Measurements from ENCODE around the gene BCAT1.
"Not testable (repeated sequence)": the region's sequence is repeated elsewhere in the genome, so short reads cannot be mapped to it uniquely, and the experiment has no call there.

BCAT1 gene

DNA sequence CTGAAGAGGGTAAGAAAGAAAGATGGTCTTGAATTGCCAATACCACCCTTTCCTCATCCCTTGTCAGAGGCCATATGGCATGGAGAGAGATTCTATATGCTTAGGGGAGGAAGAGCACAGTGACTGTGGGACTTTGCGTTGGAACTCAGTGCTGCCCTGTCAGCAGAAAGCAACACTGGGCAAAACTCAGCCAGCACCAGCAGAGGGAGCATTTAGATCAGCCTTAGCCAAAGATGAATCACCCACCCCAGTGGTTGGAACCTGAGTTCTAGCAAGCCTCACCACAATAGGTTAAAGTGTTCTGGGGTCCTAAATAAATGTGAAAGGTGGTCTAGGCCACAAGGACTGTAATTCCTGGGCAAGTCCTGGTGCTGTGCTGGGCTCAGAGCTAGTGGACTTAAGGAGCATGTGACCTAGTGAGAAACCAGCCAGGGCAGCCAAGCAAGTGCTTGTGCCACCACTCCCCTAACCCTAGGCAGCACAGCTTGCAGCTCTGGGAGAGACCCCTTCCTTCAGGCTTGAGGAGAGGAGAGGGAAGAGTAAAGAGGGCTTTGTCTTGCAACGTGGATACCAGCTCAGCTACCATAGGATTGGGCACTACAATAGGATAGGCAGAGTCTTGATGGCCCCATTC is 11.4 kb upstream of the BCAT1 start:
- peak in 1 of 3 experiments; percentile 53 for DNase-seq (ENCODE audit: low read depth in 3 of 3)

DNA sequence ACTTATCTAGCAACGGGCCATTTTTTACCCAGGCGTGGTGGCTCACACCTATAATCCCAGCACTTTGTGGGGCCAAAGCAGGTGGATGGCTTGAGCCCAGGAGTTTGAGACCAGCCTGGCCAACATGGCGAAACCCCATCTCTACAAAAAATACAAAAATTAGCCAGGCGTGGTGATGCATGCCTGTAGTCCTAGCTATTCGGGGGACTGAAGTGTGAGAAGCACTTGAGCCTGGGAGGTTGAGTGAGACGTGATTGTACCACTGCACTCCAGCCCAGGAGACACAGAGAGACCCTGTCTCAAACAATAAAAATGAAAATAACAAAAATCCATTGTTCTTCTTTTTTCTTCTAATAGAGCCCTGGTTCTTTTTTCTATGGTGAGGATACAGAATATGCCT is 7.5 kb upstream of the BCAT1 start:
- not testable (repeated sequence) for DNase-seq (ENCODE audit: low read depth in 3 of 3)

DNA sequence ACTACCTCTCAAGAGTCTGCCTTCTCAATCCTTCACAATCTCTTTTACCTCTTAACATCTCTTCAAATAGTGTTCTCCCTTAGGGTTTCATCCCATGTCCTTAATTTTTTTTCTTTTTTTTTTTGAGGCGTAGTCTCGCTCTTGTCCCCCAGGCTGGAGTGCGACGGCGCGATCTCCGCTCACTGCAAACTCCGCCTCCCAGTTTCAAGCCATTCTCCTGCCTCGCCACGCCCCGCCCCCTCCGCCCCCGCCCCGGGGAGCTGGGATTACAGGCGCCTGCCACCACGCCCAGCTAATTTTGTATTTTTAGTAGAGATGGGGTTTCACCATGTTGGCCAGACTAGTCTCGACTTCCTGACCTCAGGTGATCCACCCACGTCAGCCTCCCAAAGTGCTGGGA is 7.0 kb upstream of the BCAT1 start:
- DNase-seq (ENCODE audit: low read depth in 3 of 3): no peak

DNA sequence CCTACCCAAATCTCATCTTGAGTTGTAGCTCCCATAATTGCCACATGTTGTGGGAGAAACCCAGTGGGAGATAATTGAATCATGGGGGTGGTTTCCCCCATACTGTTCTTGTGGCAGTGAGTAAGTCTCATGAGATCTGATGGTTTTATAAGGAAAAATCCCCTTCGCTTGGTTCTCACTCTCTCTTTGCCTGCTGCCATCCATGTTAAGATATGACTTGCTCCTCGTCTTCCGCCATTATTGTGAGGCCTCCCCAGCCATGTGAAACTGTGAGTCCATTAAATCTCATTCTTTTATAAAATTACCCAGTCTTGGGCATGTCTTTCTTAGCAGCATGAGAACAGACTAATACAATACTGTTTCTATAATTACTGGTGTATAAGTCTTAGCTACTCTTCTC is 6.5 kb upstream of the BCAT1 start:
- DNase-seq (ENCODE audit: low read depth in 3 of 3): no peak

DNA sequence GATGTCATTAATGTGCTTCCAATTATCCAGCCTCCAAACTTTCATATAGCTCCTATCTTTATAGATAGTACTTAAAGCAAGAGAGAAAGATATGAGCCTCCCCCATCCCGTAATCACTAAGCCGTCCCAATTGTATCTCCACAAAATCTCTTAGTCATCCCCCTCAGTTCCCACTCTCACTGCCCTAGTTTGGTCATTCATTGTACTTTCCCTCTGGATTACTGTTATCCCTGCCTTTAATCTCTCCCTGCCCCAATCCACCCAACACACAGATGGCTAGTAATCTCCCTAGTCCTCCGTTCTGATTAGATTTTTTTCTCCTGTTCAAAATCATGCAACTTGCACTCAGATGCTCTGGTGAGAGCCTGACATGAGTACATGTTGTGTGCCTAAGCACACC is 5.4 kb upstream of the BCAT1 start:
- no peak for DNase-seq (ENCODE audit: low read depth in 3 of 3)

DNA sequence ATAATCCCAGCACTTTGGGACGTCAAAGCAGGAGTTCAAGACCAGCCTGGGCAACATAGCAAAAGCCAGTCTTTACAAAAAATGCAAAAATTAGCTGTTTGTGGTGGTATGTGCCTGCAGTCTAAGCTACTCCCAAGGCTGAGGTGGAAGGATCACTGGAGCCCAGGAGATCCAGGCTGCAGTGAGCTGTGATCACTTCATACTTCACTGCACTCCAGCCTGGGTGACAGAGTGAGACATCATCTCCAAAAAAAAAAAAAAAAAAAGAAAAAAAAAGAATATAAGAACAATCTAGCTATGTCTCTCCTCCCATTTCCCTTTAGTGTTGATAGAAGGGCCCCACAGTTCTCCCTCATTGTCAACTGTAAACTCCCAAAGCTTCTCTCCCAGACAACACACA is 3.5 kb upstream of the BCAT1 start:
- DNase-seq (ENCODE audit: low read depth in 3 of 3): no peak

DNA sequence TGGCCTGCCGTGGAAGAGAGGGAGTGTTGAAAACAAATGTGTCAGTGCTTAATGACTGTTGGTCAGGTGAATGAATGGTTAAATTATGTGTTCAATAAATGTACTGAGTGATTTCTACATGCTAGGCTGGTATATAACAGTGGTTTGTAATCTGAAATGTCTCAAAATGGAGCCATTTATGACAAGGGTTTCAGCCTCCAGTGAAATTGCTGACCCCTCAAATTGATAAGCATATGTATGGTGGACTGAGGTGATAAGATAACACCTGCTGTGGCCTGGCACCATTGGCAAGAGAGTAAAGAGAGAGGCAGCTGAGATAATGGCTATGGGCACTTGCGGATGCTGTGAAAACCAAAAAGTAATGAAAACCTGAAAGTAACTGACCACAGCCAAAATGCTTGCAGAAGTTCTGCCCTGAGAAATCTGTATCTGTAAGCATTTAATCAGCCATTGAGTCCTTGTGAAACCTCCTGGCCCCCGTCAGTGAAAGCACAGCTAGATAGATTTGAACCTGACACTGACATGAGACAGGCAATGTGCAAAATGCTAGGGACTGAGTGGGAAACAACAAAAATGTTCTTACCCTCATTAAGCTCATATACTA is 1.4 kb upstream of the BCAT1 start:
- no peak for DNase-seq (ENCODE audit: low read depth in 3 of 3)

DNA sequence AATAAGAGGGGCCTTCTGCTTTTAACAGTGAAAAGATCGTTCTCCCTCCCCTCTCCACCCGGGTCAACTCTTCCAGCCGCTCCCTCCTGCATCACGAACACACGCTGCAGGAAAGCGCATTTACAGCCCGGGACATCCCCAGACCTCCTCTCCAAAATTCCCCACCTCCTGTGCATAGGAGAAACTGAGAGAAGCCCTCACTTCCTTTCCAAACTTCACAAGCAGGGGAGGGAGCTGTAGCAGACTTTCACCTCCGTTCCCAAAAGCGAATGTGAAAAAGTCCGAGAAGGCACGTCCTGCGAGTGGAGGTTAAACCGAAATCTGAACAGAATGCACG is 513 bp downstream of the BCAT1 start:
- DNase-seq (ENCODE audit: low read depth in 3 of 3): peak in 1 of 3 experiments; percentile 37

DNA sequence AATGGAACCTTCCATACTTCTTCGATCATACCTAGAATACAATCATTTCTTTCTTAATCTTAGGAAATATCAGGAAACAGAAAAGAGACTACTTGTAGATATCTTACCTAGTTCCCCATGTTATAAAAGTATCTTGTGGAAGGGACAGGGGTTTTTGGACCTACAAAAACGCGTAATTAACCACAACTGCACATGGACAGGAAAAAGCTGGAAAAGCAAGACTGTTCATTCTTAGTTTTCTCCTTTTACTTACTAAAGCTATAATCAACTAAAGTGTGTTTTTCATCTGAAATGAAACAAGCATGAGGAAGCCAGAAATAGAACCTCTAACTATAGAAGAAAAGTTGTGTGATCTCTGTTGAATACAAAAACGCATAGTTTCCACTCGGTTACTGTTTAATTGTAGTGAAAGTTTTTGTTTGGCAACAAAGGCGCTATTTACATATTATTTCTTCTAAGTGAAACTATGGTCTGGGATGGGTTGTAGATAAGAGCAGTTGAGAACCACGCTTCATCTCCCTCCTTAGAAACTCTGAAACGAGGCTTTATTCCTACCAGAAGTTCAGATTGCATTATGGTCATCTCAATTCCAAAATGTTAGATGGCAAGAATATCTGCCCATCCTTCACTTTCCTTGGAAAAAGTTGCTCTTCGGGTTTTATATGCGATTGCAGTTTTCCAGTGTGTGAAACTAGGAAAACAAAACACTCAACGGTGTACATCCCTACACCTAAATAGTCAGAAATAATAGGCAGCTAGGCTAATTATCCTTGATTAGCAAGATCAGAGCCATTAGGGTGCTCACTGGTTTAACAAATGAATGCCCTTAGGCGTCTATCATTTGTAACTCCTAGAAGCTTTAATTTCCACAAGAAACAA is 1.1 kb downstream of the BCAT1 start:
- DNase-seq (ENCODE audit: low read depth in 3 of 3): no peak

DNA sequence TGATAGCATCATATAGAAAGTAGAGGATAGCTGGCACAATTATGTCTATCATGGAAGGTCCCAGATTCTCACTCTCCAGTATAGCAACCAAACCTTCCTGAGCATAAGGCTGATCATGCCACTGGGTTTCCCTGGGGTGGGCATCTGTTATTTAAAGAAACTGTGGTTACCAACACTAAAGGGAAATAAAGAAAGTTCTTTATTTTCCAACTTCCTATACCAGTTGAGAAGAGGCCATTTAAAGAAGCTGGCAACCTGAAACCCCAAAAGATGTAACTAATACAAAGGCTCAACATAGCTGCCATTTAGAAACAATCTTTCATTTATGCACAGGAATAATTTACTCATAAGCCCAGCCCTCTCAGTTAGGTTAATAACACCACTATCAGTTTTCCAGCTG is 3.1 kb downstream of the BCAT1 start:
- DNase-seq (ENCODE audit: low read depth in 3 of 3): no peak

DNA sequence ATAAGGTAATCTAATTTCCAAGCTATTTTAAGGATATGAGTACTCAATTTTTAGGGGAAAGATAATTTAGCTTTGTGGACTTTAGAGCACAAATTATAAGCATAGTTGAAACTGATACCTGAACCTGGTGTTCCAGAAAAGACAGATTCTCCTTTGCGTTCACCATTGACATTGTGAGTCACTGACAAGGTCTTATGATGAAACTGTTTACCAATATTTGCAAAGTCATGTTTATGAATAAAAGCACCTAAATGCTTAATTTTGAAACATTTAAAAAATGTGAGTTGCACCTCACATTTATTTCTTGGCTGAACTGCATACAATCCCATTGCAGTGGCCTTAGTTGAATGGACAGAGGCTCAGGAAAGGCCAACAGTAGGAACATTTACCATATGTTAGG is 3.9 kb downstream of the BCAT1 start:
- DNase-seq (ENCODE audit: low read depth in 3 of 3): no peak

DNA sequence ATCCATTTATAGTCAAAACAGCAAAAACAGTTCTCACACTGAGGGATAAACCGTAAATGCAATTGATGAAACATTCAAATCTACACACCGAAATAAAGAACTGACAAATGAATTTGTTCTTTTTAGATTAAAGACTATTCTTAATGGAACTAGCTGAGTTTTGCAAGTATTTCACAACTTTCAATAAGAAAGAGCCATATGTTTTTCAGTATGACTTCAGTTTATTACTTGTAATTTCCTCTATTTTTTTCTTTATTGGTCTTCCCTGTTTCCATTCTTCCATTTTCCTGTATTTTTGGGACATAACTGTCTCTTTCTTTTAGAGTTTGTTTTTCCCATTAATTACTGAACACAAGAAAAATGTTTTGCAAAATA is 4.3 kb downstream of the BCAT1 start:
- no peak for DNase-seq (ENCODE audit: low read depth in 3 of 3)

DNA sequence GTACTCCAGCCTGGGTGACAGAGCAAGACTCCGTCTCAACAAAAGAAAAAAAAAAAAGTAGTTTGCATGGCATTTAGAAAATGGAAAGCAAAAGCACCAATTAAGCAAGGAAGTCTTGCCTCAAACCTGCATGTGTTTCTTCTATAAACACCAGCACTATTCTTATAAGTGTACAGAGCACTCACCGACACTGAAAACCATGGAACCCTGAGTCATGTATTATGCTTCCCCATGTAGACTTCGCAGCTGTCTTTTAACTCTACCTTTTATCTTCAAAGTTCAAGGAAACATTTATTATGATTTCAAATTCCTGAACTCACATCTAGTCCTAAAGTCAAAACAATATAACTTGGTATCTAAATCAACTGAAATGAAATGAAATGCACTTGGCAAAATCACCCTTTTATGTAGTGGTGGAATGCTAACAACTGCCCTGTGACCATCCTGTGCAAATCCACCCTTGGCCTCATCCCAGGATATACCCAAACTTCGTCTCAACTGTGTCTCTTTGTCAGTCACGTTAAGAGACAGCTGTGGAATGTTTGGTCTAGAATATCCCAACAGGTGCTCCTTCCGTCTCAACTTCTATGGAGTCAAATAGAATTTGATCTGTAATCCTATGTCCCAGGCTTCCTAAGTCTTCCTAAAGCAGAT is 4.8 kb downstream of the BCAT1 start:
- no peak for DNase-seq (ENCODE audit: low read depth in 3 of 3)

DNA sequence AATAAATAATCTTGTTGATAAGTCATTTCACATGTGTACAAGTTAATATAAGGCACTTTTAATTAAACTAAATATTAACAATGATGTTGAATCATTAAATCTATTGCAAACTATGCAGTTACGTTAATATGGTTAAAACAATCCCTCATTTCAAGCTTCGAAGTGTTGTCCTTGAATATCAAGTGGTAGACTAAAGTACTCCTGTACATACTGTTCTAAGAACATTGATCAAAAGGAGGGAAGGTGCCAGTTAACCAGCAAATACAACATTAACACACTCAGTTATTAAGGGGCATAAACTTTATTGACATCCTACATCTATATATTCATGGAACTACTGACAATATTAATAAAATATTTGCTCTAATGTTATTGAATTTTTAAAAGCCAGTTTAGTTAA is 8.7 kb downstream of the BCAT1 start:
- DNase-seq (ENCODE audit: low read depth in 3 of 3): no peak

DNA sequence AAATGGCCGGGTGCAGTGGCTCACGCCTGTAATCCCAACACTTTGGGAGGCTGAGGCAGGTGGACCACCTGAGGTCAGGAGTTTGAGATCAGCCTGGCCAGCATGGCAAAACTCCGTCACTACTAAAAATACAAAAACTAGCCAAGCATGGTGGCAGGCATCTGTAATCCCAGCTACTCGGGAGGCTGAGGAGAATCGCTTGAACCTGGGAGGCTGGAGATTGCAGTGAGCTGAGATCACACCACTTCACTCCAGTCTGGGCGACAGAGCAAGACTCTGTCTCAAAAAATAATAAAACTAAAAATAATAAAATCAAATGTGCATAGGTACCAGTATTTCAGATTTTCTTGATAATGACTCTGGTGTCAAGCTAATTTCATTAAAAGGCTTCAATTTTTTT is 9.3 kb downstream of the BCAT1 start:
- DNase-seq (ENCODE audit: low read depth in 3 of 3): not testable (repeated sequence)

DNA sequence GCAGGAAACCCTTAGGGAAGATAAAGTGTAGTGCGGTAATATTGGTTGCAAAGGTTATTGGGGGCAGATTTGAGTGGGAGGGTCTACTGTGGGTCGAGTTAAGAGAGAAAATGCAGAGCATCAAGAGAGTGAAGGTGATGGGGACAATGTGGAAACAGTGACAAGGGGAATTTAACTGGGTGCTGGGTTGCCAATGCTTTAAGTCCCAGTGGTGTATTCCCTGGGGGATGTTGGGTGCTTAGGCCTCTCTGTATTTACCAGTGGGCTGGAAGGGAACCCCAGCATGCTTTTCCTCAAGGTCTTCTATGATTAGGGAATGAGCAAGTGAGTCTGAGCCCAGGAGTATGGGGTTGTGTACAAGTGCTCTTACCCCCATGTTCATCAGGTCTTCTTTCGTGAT is 10.6 kb downstream of the BCAT1 start:
- no peak for DNase-seq (ENCODE audit: low read depth in 3 of 3)

DNA sequence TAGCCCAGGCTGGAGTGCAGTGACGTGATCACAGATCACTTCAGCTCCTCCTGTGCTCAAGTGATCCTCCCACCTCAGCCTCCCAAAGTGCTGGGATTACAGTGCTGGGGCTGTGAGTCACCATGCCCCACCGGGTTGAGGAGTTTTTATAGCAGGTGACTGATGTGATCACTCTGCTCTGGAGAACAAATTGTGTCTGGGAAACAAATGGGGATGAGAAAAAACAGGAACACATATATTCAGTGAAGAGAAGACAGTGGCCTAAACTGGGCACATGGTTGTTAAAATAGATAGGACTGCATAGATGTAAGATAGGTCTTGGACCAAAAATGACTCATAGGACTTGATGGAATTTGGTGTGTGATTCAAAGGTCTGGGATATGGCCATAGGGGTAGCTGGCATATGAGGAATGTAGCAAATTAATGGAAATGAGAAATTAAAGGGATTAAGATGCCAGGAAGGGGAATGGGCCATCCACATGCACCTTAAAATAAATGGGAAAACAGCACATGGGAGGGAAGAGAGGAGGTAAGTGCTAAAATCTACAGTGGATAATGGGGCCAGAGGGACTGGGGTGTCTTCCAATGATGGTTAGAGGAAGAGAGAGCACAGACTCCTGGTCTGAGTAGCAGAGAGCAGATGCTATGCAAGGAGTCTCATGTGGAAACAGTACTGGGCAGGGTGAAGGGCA is 11.2 kb downstream of the BCAT1 start:
- DNase-seq (ENCODE audit: low read depth in 3 of 3): no peak

DNA sequence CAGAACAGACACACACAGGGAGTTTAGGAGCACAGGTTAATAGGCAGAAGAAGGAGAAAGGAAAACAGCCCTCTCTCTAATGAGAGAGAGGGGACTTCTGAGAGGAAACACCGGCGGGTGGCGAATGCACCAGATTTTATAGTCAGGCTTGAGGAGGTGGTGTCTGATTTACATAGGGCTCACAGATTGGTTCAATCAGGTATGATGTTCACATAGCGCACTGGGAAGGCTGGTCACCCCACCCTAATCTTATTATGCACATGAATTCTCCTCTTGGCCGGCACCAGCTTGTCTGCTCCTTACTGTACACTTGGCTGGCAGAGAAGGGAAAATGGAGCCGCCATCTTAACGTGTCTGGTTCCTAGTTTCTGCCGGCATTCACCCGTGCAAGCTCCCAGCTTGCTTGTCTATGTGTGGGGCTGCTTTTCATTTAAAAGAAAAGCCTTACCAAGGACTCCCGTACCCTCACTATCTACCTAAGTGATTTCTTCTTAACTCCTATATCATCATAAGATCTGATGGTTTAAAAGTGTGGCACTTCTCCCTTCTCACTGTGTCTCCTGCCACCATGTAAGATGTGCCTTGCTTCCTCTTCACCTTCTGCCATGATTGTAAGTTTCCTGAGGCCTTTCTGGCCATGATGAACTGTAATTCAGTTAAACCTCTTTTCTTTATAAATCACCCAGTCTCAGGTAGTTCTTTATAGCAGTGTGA is 15.1 kb downstream of the BCAT1 start:
- DNase-seq (ENCODE audit: low read depth in 3 of 3): no peak

DNA sequence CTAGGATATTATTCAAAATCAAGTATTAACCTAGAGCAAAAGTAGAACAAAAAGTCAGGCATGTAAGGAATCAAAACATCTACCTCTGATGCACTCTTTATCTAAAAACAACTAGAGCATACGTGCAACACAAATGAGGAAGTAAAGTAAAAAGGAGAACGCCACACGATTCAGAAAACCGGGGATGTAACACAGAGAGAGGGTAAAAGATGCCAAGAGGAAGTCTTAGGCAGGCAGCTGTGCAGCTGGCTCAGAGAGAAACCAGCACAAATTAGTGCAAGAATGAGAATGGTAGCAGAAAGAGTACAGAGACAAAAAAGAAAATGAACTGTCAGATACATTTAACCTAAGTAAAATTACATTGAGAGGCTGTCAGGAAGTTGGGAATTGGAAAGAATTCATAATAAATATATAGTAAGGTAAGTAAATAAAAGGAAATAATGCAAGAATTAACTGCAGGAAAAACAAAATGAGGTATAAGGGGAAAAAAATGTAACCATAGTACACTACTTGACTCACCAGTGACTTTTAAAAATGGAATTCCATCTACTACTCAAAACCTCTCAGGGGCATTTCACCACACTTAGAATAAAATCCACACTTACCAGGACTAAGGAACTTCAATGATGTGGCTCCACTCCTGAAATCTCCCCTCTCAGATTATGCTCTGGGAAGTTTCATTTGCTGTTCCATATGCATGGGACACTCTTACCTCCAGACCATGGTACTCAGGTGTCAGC is 17.1 kb downstream of the BCAT1 start:
- DNase-seq (ENCODE audit: low read depth in 3 of 3): no peak

DNA sequence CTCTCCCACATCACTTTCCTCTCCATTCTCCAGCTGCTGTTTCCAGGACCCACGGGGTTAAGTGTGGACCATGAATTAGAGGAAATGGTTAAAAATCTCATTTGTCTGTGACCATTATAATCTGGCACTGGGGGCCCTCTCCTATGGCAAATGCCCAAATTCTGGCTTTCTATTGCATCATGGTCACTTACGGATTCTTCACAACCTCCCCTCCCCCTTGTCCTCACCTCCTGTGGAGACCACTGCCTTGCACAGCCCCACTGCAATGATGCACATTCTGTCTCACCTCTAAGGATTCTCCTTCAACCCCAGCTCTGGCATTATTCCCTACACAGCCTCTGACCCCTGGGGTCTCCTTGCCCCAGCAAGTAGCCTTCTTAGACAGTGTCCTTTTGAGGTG is 18.9 kb downstream of the BCAT1 start:
- no peak for DNase-seq (ENCODE audit: low read depth in 3 of 3)

Data from stimulated activated CD4-positive, alpha-beta T cell treated with anti-CD3 and anti-CD28 coated beads, TNF-alpha, amount 100 ng/mL, for 24 hours (primary cell).